Neural cell (in vitro differentiated cells): ENCODE measurements around the gene NHSL1.

Source experiments
- RAD21 ChIP-seq: fragments of 450-650 bp; conservative IDR thresholded peaks from 2 replicates; pipeline ENCODE4 v1.6.1; 2014; ENCODE audit warnings: antibody characterized with exemption, mild to moderate bottlenecking, moderate library complexity
- TF ChIP-seq, protein P1 (sequence below): fragments of 450-650 bp; IDR thresholded peaks from 2 replicates; pipeline ENCODE4 v1.5.1; 2014; ENCODE audit warnings: antibody characterized with exemption, mild to moderate bottlenecking, moderate library complexity; ENCODE audit not compliant: poor library complexity, severe bottlenecking

DNA sequence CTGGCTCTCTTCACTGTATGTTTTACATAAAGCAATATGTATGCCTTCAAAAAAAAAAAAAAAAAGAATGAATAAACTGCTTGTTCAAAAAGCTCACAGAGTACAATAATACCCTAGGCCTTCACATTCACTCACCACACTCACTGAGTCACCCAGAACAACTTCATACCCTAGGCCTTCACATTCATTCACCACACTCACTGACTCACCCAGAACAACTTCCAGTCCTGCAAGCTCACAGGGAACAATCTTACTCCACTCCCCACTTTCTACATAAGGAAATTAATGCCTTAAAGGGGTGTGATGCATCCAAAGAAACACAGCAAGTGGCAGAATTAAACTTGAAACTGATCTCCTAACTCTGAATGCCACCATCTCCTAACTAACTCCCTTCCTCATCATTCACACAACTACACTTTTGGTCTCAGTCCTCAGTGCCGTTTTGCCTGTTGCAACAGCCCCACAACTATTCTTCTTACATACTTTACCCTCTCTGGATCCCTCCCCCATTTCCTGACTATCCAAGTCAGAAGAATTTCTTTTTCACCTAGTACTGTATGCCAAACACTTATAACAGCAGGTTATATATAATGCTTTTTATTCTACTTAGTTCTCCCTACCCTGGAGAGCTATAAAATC lies 34.2 kb downstream of the NHSL1 start:
- TF ChIP-seq, protein P1, sequence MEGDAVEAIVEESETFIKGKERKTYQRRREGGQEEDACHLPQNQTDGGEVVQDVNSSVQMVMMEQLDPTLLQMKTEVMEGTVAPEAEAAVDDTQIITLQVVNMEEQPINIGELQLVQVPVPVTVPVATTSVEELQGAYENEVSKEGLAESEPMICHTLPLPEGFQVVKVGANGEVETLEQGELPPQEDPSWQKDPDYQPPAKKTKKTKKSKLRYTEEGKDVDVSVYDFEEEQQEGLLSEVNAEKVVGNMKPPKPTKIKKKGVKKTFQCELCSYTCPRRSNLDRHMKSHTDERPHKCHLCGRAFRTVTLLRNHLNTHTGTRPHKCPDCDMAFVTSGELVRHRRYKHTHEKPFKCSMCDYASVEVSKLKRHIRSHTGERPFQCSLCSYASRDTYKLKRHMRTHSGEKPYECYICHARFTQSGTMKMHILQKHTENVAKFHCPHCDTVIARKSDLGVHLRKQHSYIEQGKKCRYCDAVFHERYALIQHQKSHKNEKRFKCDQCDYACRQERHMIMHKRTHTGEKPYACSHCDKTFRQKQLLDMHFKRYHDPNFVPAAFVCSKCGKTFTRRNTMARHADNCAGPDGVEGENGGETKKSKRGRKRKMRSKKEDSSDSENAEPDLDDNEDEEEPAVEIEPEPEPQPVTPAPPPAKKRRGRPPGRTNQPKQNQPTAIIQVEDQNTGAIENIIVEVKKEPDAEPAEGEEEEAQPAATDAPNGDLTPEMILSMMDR = no peak
- no peak for TF ChIP-seq RAD21
